Glutamatergic neuron (in vitro differentiated cells): ENCODE measurements around the gene CRYGA. TPM values are rescaled to one million over a fixed set of nuclear protein-coding genes. Genes with fewer than 3 reads are reported as not detected.

Experiments
- DNase-seq: peaks from one replicate; pipeline ENCODE4 v3.0.0; 2022
- H3K27ac Mint-ChIP-seq: one replicate; pipeline ENCODE4 v1.8.0; 2020; ENCODE audit warnings: mild to moderate bottlenecking, mixed read lengths, inconsistent platforms; ENCODE audit not compliant: unreplicated experiment
- H3K27me3 Mint-ChIP-seq: one replicate; pipeline ENCODE4 v1.8.0; 2020; ENCODE audit warnings: mild to moderate bottlenecking, moderate library complexity, mixed read lengths, inconsistent platforms; ENCODE audit not compliant: unreplicated experiment
- H3K36me3 Mint-ChIP-seq: one replicate; pipeline ENCODE4 v1.8.0; 2020; ENCODE audit warnings: mild to moderate bottlenecking, mixed read lengths, inconsistent platforms; ENCODE audit not compliant: unreplicated experiment
- H3K4me1 Mint-ChIP-seq: one replicate; pipeline ENCODE4 v1.8.0; 2020; ENCODE audit warnings: mild to moderate bottlenecking, low read depth, mixed read lengths, inconsistent platforms; ENCODE audit not compliant: unreplicated experiment
- H3K4me3 Mint-ChIP-seq: one replicate; pipeline ENCODE4 v1.8.0; 2020; ENCODE audit warnings: mild to moderate bottlenecking, mixed read lengths, inconsistent platforms; ENCODE audit not compliant: unreplicated experiment
- H3K9me3 Mint-ChIP-seq: one replicate; pipeline ENCODE4 v1.8.0; 2020; ENCODE audit warnings: mild to moderate bottlenecking, moderate library complexity, mixed read lengths, inconsistent platforms; ENCODE audit not compliant: unreplicated experiment
- total RNA-seq: library from RNA; stranded (reverse); fragmentation: NEBNext Ultra II Directional; extraction: Animal tissue kit (Norgen Biotek cat#: 25700); gene quantifications from one replicate; pipeline ENCODE4 v1.2.1, GENCODE V29; 2021; ENCODE audit not compliant: unreplicated experiment
- TF ChIP-seq, protein P1 (sequence below): fragments of 200-600 bp; sonication (generic); IDR thresholded peaks from one replicate; pipeline ENCODE4 v1.5.0; 2021; ENCODE audit not compliant: partially characterized antibody, unreplicated experiment

CRYGA gene
- total RNA-seq, 1 donor from 2014 or later = not detected

DNA sequence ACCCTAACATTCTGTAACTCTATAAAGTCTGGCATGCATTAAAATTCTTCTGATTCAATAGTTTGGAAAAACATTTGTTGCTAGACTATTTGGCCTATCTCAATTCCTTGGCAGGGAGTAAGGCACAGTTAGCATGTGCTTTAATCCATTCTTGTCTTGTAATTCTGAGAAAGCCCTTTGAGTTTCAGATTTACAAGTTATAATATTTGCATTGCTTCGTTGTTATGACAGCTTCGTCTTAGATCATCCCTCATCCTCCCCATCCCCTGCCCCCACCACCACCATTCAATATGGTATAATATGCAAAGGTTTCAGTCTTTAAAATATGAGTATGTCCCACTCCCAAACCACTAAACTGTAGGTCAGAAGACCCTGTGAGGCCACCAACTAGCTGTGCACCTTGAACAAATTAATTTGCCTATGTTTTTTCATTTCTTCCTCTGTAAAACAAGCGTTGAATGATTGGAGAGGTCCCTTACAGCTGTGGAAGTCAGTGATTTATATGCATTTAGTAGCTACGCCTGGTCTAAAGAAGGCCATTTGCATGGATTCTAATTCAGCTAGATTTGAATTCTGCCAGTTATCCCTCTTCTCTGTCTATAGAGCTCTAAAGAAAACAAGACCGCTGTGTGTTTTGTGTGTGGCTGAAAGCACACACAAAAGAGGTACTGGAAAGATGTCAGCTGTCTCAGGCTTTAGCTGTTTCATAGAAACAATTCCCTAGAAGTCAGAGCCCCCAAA, 25.9 kb upstream of the CRYGA start:
- TF ChIP-seq, protein P1, sequence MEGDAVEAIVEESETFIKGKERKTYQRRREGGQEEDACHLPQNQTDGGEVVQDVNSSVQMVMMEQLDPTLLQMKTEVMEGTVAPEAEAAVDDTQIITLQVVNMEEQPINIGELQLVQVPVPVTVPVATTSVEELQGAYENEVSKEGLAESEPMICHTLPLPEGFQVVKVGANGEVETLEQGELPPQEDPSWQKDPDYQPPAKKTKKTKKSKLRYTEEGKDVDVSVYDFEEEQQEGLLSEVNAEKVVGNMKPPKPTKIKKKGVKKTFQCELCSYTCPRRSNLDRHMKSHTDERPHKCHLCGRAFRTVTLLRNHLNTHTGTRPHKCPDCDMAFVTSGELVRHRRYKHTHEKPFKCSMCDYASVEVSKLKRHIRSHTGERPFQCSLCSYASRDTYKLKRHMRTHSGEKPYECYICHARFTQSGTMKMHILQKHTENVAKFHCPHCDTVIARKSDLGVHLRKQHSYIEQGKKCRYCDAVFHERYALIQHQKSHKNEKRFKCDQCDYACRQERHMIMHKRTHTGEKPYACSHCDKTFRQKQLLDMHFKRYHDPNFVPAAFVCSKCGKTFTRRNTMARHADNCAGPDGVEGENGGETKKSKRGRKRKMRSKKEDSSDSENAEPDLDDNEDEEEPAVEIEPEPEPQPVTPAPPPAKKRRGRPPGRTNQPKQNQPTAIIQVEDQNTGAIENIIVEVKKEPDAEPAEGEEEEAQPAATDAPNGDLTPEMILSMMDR = no peak
- peaks cover 4% of the 10 kb centered on the region for H3K9me3 Mint-ChIP-seq
- H3K36me3 Mint-ChIP-seq = no peaks in the 10 kb centered on the region
- no peak overlapping the region for H3K4me3 Mint-ChIP-seq
- H3K27me3 Mint-ChIP-seq = no peaks in the 10 kb centered on the region
- DNase-seq = no peak
- peak overlapping the region; percentile 38 for H3K27ac Mint-ChIP-seq
- peaks cover 16% of the 10 kb centered on the region for H3K4me1 Mint-ChIP-seq

DNA sequence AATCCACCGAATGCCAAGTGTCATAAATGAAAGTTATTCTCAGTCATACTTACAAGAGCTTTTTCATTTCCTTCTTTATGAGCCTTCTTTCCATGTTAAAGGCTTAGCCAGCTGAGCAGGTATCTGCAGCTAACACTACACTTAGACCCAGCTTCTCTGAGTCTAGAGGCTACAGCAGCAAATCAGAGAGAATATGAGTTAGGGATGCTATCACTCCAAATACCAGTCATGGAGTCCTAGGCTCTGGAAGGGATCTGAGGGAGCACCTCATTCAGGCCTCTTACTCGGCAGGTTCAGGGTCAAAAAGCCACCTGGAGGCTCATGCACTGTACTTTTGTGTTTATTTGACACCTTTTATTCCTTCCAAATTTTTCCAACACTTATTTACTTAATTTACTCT, 23.5 kb upstream of the CRYGA start:
- H3K4me1 Mint-ChIP-seq = peaks cover 16% of the 10 kb centered on the region

DNA sequence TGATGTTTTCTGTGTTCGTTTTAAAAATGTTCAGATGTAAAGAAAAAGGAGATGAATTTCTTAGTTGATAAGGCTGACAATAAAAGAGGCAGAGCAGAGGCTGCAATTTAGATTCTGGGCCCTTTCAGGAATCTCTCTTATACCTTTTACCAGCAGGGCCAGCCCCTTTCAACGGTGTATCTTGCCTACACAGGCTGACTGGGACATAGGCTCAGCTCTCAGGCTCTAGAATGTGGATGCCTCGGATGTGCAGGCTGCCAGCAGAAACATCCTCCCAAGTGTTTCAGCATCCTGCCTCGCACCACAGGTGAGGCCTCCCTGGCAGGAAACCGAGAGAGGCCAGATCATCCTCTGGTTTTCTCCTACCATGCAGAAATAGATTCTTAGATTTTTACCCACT, 23.1 kb upstream of the CRYGA start:
- no peak overlapping the region for H3K27ac Mint-ChIP-seq

More for the DNA sequence above, 23.5 kb upstream of the CRYGA start:
- H3K27ac Mint-ChIP-seq = no peak overlapping the region
- TF ChIP-seq, protein P1 = no peak
- no peak overlapping the region for H3K4me3 Mint-ChIP-seq
- H3K36me3 Mint-ChIP-seq = no peaks in the 10 kb centered on the region
- no peaks in the 10 kb centered on the region for H3K27me3 Mint-ChIP-seq
- H3K9me3 Mint-ChIP-seq = peaks cover 4% of the 10 kb centered on the region
- DNase-seq = no peak

DNA sequence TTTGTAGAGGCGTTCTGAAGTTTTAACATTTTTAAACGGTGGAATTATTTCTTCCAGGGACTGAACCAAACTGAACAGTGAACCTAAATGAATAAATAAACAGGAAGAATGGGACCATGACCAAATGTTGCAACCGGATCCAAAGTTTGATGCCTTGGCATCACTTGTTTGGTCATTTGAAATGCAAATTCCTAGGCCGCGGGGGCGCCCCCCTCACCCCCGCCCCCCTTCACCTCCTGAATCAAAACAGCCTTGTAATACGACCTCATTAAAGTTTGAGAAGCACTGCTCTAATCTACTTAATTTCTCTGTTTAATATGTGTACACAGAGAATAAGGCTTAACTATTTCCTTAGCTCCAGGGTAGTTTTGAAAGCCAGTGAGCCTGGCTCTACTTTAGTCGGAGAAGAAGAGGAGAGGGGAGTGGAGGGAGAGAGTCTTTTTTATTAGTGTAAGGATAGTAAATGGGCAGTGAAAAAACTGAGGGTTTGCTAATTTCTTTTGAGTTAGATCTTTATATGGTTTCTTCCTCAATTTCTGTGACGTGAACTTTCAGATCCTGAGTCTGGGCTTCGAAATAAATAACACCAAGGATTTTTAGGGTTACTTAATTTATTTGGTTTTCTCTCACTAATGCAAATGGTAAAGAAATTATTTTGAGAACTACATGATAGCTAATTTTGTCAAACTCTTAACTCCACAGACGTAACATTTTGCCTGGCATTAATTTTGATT, 20.8 kb upstream of the CRYGA start:
- Mint-ChIP-seq H3K27ac (no peak overlapping the region), H3K4me3 (no peak overlapping the region), H3K4me1 (no peaks in the 10 kb centered on the region), H3K36me3 (no peaks in the 10 kb centered on the region), H3K27me3 (no peaks in the 10 kb centered on the region), H3K9me3 (no peaks in the 10 kb centered on the region)
- DNase-seq = no peak
- TF ChIP-seq, protein P1 = no peak

More for the DNA sequence above, 23.1 kb upstream of the CRYGA start:
- no peak overlapping the region for H3K4me3 Mint-ChIP-seq
- DNase-seq = no peak
- H3K27me3 Mint-ChIP-seq = no peaks in the 10 kb centered on the region
- TF ChIP-seq, protein P1 = no peak
- H3K9me3 Mint-ChIP-seq = peaks cover 4% of the 10 kb centered on the region
- peaks cover 16% of the 10 kb centered on the region for H3K4me1 Mint-ChIP-seq
- no peaks in the 10 kb centered on the region for H3K36me3 Mint-ChIP-seq

DNA sequence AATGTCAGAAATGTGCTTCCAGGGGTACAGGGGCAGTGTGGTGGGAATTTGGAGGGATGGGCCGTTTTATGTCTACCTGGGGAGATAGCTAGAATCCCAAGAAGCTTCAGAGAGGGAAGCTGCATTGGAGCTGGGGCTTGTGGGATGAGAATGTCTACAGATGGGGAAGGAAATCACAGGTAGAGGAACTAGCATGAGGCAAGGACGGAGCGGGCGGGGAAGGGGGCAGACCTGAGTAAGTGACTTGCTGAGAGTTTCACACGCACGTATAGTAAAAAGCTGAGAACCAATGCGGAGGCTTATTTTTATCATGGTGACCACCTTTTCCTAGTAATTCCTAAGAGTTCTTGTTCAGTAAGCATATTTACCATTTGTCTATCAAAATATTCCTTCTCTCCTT, 20.1 kb upstream of the CRYGA start:
- no peak for DNase-seq
- H3K9me3 Mint-ChIP-seq = no peaks in the 10 kb centered on the region
- no peaks in the 10 kb centered on the region for H3K27me3 Mint-ChIP-seq
- H3K4me1 Mint-ChIP-seq = no peaks in the 10 kb centered on the region
- H3K27ac Mint-ChIP-seq = no peak overlapping the region
- H3K36me3 Mint-ChIP-seq = no peaks in the 10 kb centered on the region
- no peak overlapping the region for H3K4me3 Mint-ChIP-seq
- TF ChIP-seq, protein P1 = no peak
